Colonic mucosa (tissue), 4 donors: ENCODE measurements around the gene HNRNPA1. TPM values are rescaled to one million over a fixed set of nuclear protein-coding genes. Genes with fewer than 3 reads are reported as not detected.
A peak's percentile ranks its signal among the peaks of the same experiment; 100 is the strongest.
"Not testable (repeated sequence)": the region's sequence is repeated elsewhere in the genome, so short reads cannot be mapped to it uniquely, and the experiment has no call there.

Source experiments
- DNase-seq: peaks from one replicate; pipeline ENCODE4 v3.0.0-alpha.2; 2020
- H3K27ac ChIP-seq: fragments of 200-600 bp; one replicate; pipeline ENCODE4 v1.8.0; 2021
- H3K27me3 ChIP-seq: fragments of 200-600 bp; one replicate; pipeline ENCODE4 v1.8.0; 2021
- H3K36me3 ChIP-seq: fragments of 200-600 bp; one replicate; pipeline ENCODE4 v1.8.0; 2021
- H3K4me1 ChIP-seq: fragments of 200-600 bp; one replicate; pipeline ENCODE4 v1.8.0; 2021; ENCODE audit warnings: mild to moderate bottlenecking
- H3K4me3 ChIP-seq: fragments of 200-600 bp; one replicate; pipeline ENCODE4 v1.8.0; 2021
- H3K9ac ChIP-seq, 2 donors: one replicate each; pipeline ENCODE4 v1.7.0; 2013; ENCODE audit warnings: control low read depth in 2 of 2, low read depth in 2 of 2, low read length in 2 of 2
- H3K9me3 ChIP-seq: fragments of 200-600 bp; one replicate; pipeline ENCODE4 v1.8.0; 2021
- CTCF ChIP-seq: fragments of 200-600 bp; IDR thresholded peaks from one replicate; pipeline ENCODE4 v1.8.0; 2022; ENCODE audit warnings: antibody characterized with exemption, mild to moderate bottlenecking
- intact Hi-C: fragments of 100-400 bp; cut with DNase I; formaldehyde crosslinking; loops from one replicate; pipeline ENCODE4 v1.14.1; 2022
- total RNA-seq, 2 donors: library from RNA; stranded (reverse); fragmentation: NEBNext Ultra II Directional in 1 of 2; extraction: Animal tissue kit (Norgen Biotek cat#: 25700) in 1 of 2; gene quantifications; one replicate each; pipeline ENCODE4 v1.2.1, GENCODE V29; 2021
- donor health status: healthy.
- donor health status: DM: no; HTN: no; CAD: no.
- donor health status: DM: no; HTN: no; CAD: no.

HNRNPA1 gene
- total RNA-seq, 2 donors from 2014 or later, result 716 to 1,090 TPM

GRCh38 chr12:54303640-54304039 lies 23.1 kb downstream of the HNRNPA1 start:
- intact Hi-C loops, result no loop called here
- Histone ChIP-seq H3K9me3 (no peaks in the 10 kb centered on the region), H3K36me3 (no peaks in the 10 kb centered on the region), H3K9ac (no peak overlapping the region), H3K4me1 (no peaks in the 10 kb centered on the region), H3K27me3 (peaks cover 11% of the 10 kb centered on the region), H3K27ac (no peak overlapping the region), H3K4me3 (no peak overlapping the region)
- no peak for TF ChIP-seq CTCF
- DNase-seq, result no peak

DNA sequence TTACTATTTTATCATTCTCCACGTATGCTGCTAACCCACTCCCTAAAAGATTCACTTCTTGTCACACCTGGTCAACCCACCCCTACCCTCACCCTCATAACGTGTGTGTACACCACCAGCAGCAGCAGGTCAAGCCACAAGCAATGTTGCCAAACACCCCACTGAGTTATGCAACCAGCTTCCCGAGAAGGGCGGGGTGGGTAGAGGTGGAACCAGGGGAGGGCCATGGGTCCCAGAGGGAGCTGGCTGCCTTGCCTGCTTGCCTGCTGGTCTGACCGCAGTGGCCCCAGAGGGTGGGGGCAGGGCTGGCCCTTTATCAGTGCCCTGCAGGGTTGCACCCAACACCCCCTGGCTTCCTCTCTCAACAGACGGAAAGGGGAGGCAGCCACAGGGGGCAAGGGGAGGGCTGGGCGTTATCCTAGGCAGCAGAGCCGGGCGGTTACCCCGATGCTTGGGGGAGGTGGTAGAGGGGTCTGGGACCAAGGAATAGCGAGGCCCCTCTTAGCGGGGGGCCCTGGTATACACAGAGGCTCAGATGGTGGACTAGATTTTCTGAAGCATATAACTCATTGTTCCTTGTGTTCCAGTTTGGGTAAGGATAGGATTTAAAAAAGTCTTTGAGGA lies 23.8 kb downstream of the HNRNPA1 start:
- peak; percentile 74 for DNase-seq
- no peak overlapping the region for H3K4me3 ChIP-seq
- TF ChIP-seq CTCF, result no peak
- no peak overlapping the region for H3K9ac ChIP-seq
- intact Hi-C loops, result no loop called here
- H3K27ac ChIP-seq, result no peak overlapping the region
- H3K27me3 ChIP-seq, result peaks cover 11% of the 10 kb centered on the region
- no peaks in the 10 kb centered on the region for H3K4me1 ChIP-seq
- H3K9me3 ChIP-seq, result no peaks in the 10 kb centered on the region
- no peaks in the 10 kb centered on the region for H3K36me3 ChIP-seq

GRCh38 chr12:54306925-54307741 lies 26.6 kb downstream of the HNRNPA1 start:
- Histone ChIP-seq H3K9ac (no peak overlapping the region), H3K4me1 (no peaks in the 10 kb centered on the region), H3K9me3 (no peaks in the 10 kb centered on the region), H3K4me3 (no peak overlapping the region), H3K36me3 (no peaks in the 10 kb centered on the region), H3K27me3 (no peaks in the 10 kb centered on the region), H3K27ac (peak overlapping the region; percentile 36)
- intact Hi-C loops, result no loop called here
- no peak for TF ChIP-seq CTCF
- peak; percentile 98 for DNase-seq

- no peaks in the 10 kb centered on the region for H3K36me3 ChIP-seq
- no peak for DNase-seq
- no peak overlapping the region for H3K4me3 ChIP-seq
- H3K27ac ChIP-seq, result no peak overlapping the region
- H3K9ac ChIP-seq, result no peak overlapping the region
- no peaks in the 10 kb centered on the region for H3K9me3 ChIP-seq
- TF ChIP-seq CTCF, result no peak
- no peaks in the 10 kb centered on the region for H3K27me3 ChIP-seq
- intact Hi-C loops, result no loop called here
- H3K4me1 ChIP-seq, result no peaks in the 10 kb centered on the region
Observed at GRCh38 chr12:54311051-54311450, 30.5 kb downstream of the HNRNPA1 start.

- H3K4me1 ChIP-seq, H3K9me3 ChIP-seq, DNase-seq, H3K36me3 ChIP-seq, H3K27me3 ChIP-seq, H3K27ac ChIP-seq, intact Hi-C loops, H3K9ac ChIP-seq, H3K4me3 ChIP-seq: not testable (repeated sequence)
Observed at GRCh38 chr12:54312309-54312708, 31.8 kb downstream of the HNRNPA1 start.

DNA sequence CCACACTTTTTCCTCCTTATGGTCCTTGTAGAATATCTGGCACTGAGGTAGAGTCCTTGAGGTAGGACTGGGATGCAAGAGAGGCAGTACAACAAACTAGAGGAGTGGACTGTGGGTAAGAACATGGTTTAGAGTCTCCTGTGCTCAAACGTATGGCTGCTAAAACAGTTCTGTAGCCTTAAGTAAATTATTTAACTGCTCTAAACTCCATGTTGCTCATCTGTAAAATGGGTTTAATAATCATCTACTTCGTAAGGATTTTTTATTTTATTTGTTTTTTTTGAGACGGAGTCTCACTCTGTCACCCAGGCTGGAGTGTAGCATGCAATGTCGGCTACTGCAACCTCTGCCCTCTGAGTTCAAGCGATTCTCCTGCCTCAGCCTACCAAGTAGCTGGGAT lies 40.8 kb downstream of the HNRNPA1 start:
- Histone ChIP-seq H3K4me1 (peaks cover 8% of the 10 kb centered on the region), H3K9ac (no peak overlapping the region), H3K4me3 (no peak overlapping the region), H3K27ac (no peak overlapping the region), H3K27me3 (no peaks in the 10 kb centered on the region), H3K9me3 (no peaks in the 10 kb centered on the region), H3K36me3 (no peaks in the 10 kb centered on the region)
- TF ChIP-seq CTCF, result no peak
- no peak for DNase-seq
- intact Hi-C loops, result no loop called here
